Activated CD4-positive, alpha-beta T cell treated with anti-CD3 and anti-CD28 coated beads, Interleukin-2, amount 50 U/mL, for 24 hours (primary cell): Measurements from ENCODE around the gene ORMDL3.
A peak's percentile ranks its signal among the peaks of the same experiment; 100 is the strongest.
"Not testable (repeated sequence)": the region's sequence is repeated elsewhere in the genome, so short reads cannot be mapped to it uniquely, and the experiment has no call there.

Experiments used
- DNase-seq, 2 donors: peaks; one replicate each; pipeline ENCODE4 v3.0.0-alpha.2; 2020; ENCODE audit warnings: low read depth in 1 of 2, low spot score in 1 of 2

Gene ORMDL3

GRCh38 chr17:39950871-39951348, 23.5 kb upstream of the ORMDL3 start:
- no peak for DNase-seq

GRCh38 chr17:39949028-39949427, 21.6 kb upstream of the ORMDL3 start:
- no peak for DNase-seq

GRCh38 chr17:39948489-39948828, 21.1 kb upstream of the ORMDL3 start:
- DNase-seq, result not testable (repeated sequence)

GRCh38 chr17:39946551-39947330, 19.3 kb upstream of the ORMDL3 start:
- DNase-seq, result no peak

GRCh38 chr17:39944393-39944711, 17.0 kb upstream of the ORMDL3 start:
- no peak for DNase-seq

GRCh38 chr17:39943702-39944392, 16.4 kb upstream of the ORMDL3 start:
- DNase-seq, result no peak

- DNase-seq, result no peak
These were observed 12.4 kb upstream of the ORMDL3 start for GRCh38 chr17:39939588-39940419.

- no peak for DNase-seq
These were observed 11.7 kb upstream of the ORMDL3 start for GRCh38 chr17:39939106-39939505.

- DNase-seq, result no peak
These were observed 10.9 kb upstream of the ORMDL3 start for GRCh38 chr17:39938140-39938869.

GRCh38 chr17:39937447-39937846, 10.0 kb upstream of the ORMDL3 start:
- no peak for DNase-seq

- no peak for DNase-seq
These were observed 8.5 kb upstream of the ORMDL3 start for GRCh38 chr17:39935909-39936308.

GRCh38 chr17:39934324-39934723, 6.9 kb upstream of the ORMDL3 start:
- DNase-seq, result no peak

- DNase-seq, result no peak
These were observed 6.5 kb upstream of the ORMDL3 start for GRCh38 chr17:39933912-39934311.

- DNase-seq, result no peak
These were observed 2.4 kb upstream of the ORMDL3 start for GRCh38 chr17:39929646-39930407.

- no peak for DNase-seq
These were observed 1.7 kb upstream of the ORMDL3 start for GRCh38 chr17:39928858-39929645.

GRCh38 chr17:39927929-39928857, 792 bp upstream of the ORMDL3 start:
- DNase-seq, result no peak

- DNase-seq, result peak; percentile 22 to 44
These were observed 757 bp downstream of the ORMDL3 start for GRCh38 chr17:39926588-39927100.

- DNase-seq, result no peak
These were observed 1.2 kb downstream of the ORMDL3 start for GRCh38 chr17:39926135-39926587.
